ENCODE data around the gene IRS2. TPM values are rescaled to one million over a fixed set of nuclear protein-coding genes. Genes with fewer than 3 reads are reported as not detected.

Gene IRS2
- total RNA-seq, 2 experiments from 2014 or later = 0.63 to 2.7 TPM

GRCh38 chr13:109773786-109774185 is 12.6 kb downstream of the IRS2 start:
- POLR2A ChIA-PET = no interaction called here
- DNase-seq (ENCODE audit: low spot score) = no peak
- H3K36me3 ChIP-seq (ENCODE audit: insufficient read depth, low read length) = no peaks in the 10 kb centered on the region
- H4K20me1 ChIP-seq (ENCODE audit: insufficient read depth, low read length) = no peaks in the 10 kb centered on the region
- TF ChIP-seq CTCF (conservative IDR thresholded peaks at IDR 0.05; ENCODE audit: low read length) (no peak), EZH2phosphoT487 (IDR thresholded peaks at IDR 0.05; ENCODE audit: borderline replicate concordance, low read depth, low read length) (no peak)
- CTCF ChIA-PET (ENCODE audit: unreplicated experiment) = no interaction called here
- no peaks in the 10 kb centered on the region for H3K4me1 ChIP-seq (ENCODE audit: insufficient read depth, low read length, poor library complexity, severe bottlenecking)
- no peak overlapping the region for H2AFZ ChIP-seq (ENCODE audit: low read length)
- H3K27ac ChIP-seq (ENCODE audit: low read depth, low read length, poor library complexity, severe bottlenecking) = no peak overlapping the region
- no TSS peak for BruUV-seq (replicated peaks)
- intact Hi-C loops (cut with micrococcal nuclease; ENCODE audit: unreplicated experiment) = no loop called here
- H3K9me3 ChIP-seq (ENCODE audit: low read length) = no peaks in the 10 kb centered on the region
- H3K79me2 ChIP-seq (ENCODE audit: insufficient read depth, low read depth, low read length) = no peaks in the 10 kb centered on the region
- no peak overlapping the region for H3K4me3 ChIP-seq (ENCODE audit: low read depth, low read length, poor library complexity, severe bottlenecking)
- no peaks in the 10 kb centered on the region for H3K9me2 ChIP-seq (ENCODE audit: insufficient read depth, low read length)
- H3K4me2 ChIP-seq (ENCODE audit: low read length) = no peak overlapping the region

- Histone ChIP-seq H3K79me2 (ENCODE audit: insufficient read depth, low read depth, low read length) (no peaks in the 10 kb centered on the region), H3K36me3 (ENCODE audit: insufficient read depth, low read length) (no peaks in the 10 kb centered on the region), H4K20me1 (ENCODE audit: insufficient read depth, low read length) (no peaks in the 10 kb centered on the region), H3K4me2 (ENCODE audit: low read length) (no peak overlapping the region), H3K4me3 (ENCODE audit: low read depth, low read length, poor library complexity, severe bottlenecking) (no peak overlapping the region), H3K27ac (ENCODE audit: low read depth, low read length, poor library complexity, severe bottlenecking) (no peak overlapping the region), H3K9me2 (ENCODE audit: insufficient read depth, low read length) (no peaks in the 10 kb centered on the region), H3K4me1 (ENCODE audit: insufficient read depth, low read length, poor library complexity, severe bottlenecking) (no peaks in the 10 kb centered on the region), H3K9me3 (ENCODE audit: low read length) (no peaks in the 10 kb centered on the region), H2AFZ (ENCODE audit: low read length) (no peak overlapping the region)
- POLR2A ChIA-PET = no interaction called here
- no peak for DNase-seq (ENCODE audit: low spot score)
- TF ChIP-seq EZH2phosphoT487 (IDR thresholded peaks at IDR 0.05; ENCODE audit: borderline replicate concordance, low read depth, low read length) (no peak), CTCF (conservative IDR thresholded peaks at IDR 0.05; ENCODE audit: low read length) (no peak)
- CTCF ChIA-PET (ENCODE audit: unreplicated experiment) = no interaction called here
- intact Hi-C loops (cut with micrococcal nuclease; ENCODE audit: unreplicated experiment) = no loop called here
- no TSS peak for BruUV-seq (replicated peaks)
Observed at GRCh38 chr13:109773276-109773675, 13.1 kb downstream of the IRS2 start.

GRCh38 chr13:109771926-109772325 is 14.5 kb downstream of the IRS2 start:
- no peak overlapping the region for H2AFZ ChIP-seq (ENCODE audit: low read length)
- intact Hi-C loops (cut with micrococcal nuclease; ENCODE audit: unreplicated experiment) = no loop called here
- ChIA-PET POLR2A (no interaction called here), CTCF (ENCODE audit: unreplicated experiment) (no interaction called here)
- TF ChIP-seq EZH2phosphoT487 (IDR thresholded peaks at IDR 0.05; ENCODE audit: borderline replicate concordance, low read depth, low read length) (no peak), CTCF (conservative IDR thresholded peaks at IDR 0.05; ENCODE audit: low read length) (no peak)
- no peaks in the 10 kb centered on the region for H3K36me3 ChIP-seq (ENCODE audit: insufficient read depth, low read length)
- H3K27ac ChIP-seq (ENCODE audit: low read depth, low read length, poor library complexity, severe bottlenecking) = no peak overlapping the region
- H3K4me3 ChIP-seq (ENCODE audit: low read depth, low read length, poor library complexity, severe bottlenecking) = no peak overlapping the region
- H3K9me3 ChIP-seq (ENCODE audit: low read length) = no peaks in the 10 kb centered on the region
- no TSS peak for BruUV-seq (replicated peaks)
- H4K20me1 ChIP-seq (ENCODE audit: insufficient read depth, low read length) = no peaks in the 10 kb centered on the region
- H3K79me2 ChIP-seq (ENCODE audit: insufficient read depth, low read depth, low read length) = no peaks in the 10 kb centered on the region
- no peaks in the 10 kb centered on the region for H3K9me2 ChIP-seq (ENCODE audit: insufficient read depth, low read length)
- H3K4me1 ChIP-seq (ENCODE audit: insufficient read depth, low read length, poor library complexity, severe bottlenecking) = no peaks in the 10 kb centered on the region
- H3K4me2 ChIP-seq (ENCODE audit: low read length) = no peak overlapping the region
- no peak for DNase-seq (ENCODE audit: low spot score)

All from OCI-LY7 (cell line).